SU-DHL-6 (cell line): Measurements from ENCODE around the gene CSF2.

Experiments
- H2AFZ ChIP-seq: fragments of 200-600 bp; sonication (generic); 2 replicates; pipeline ENCODE4 v1.6.1; 2014; ENCODE audit warnings: low read depth, mild to moderate bottlenecking, moderate library complexity, mixed read lengths, antibody characterized with exemption, low read length; ENCODE audit not compliant: severe bottlenecking
- H3F3A ChIP-seq: fragments of 200-600 bp; shearing (Covaris generic); 2 replicates; pipeline ENCODE4 v1.6.0; 2016; ENCODE audit warnings: antibody characterized with exemption, mild to moderate bottlenecking; ENCODE audit not compliant: insufficient read depth
- H3K27ac ChIP-seq: fragments of 200-600 bp; sonication (generic); 2 replicates; pipeline ENCODE4 v1.5.1; 2016; ENCODE audit warnings: low read depth, mild to moderate bottlenecking, low read length, moderate library complexity, mixed read lengths
- H3K27me3 ChIP-seq: fragments of 200-600 bp; sonication (generic), shearing (Covaris generic); 2 replicates; pipeline ENCODE4 v1.6.0; 2014; ENCODE audit warnings: mild to moderate bottlenecking, low read length
- H3K36me3 ChIP-seq: fragments of 200-600 bp; sonication (generic); 2 replicates; pipeline ENCODE4 v1.6.1; 2014; ENCODE audit warnings: mild to moderate bottlenecking, low read length, mixed read lengths
- H3K4me2 ChIP-seq: fragments of 300-600, 200-600 bp; shearing (Covaris generic), sonication (generic); 2 replicates; pipeline ENCODE4 v1.6.0; 2014; ENCODE audit warnings: low read length, low read depth, mild to moderate bottlenecking; ENCODE audit not compliant: poor library complexity, severe bottlenecking
- H3K4me3 ChIP-seq: fragments of 200-600 bp; sonication (generic); 2 replicates; pipeline ENCODE4 v1.5.1; 2014; ENCODE audit warnings: antibody characterized with exemption, low read length, mild to moderate bottlenecking, mixed read lengths; ENCODE audit not compliant: insufficient read depth, poor library complexity, severe bottlenecking
- H3K79me2 ChIP-seq: fragments of 200-600 bp; sonication (generic); 2 replicates; pipeline ENCODE4 v1.6.1; 2014; ENCODE audit warnings: mild to moderate bottlenecking, low read length, moderate library complexity; ENCODE audit not compliant: insufficient read depth
- H3K9ac ChIP-seq: fragments of 200-600 bp; sonication (generic); 2 replicates; pipeline ENCODE4 v1.7.0; 2014; ENCODE audit warnings: mild to moderate bottlenecking, low read length
- H3K9me2 ChIP-seq: fragments of 200-600 bp; sonication (generic); replicated peaks from 2 replicates; pipeline ENCODE4 v1.6.1; 2014; ENCODE audit warnings: low read length; ENCODE audit not compliant: insufficient read depth
- H3K9me3 ChIP-seq: fragments of 200-600 bp; sonication (generic); 2 replicates; pipeline ENCODE4 v1.6.1; 2014; ENCODE audit warnings: low read length, mixed read lengths; ENCODE audit not compliant: insufficient read depth
- H4K20me1 ChIP-seq: fragments of 200-600 bp; sonication (generic); 2 replicates; pipeline ENCODE4 v1.6.1; 2014; ENCODE audit warnings: low read depth, mild to moderate bottlenecking, antibody characterized with exemption, low read length, moderate library complexity, mixed read lengths
- EZH2phosphoT487 ChIP-seq: fragments of 200-600 bp; sonication (generic), shearing (Covaris generic); conservative IDR thresholded peaks from 2 replicates; pipeline ENCODE4 v1.6.1; 2018; ENCODE audit warnings: mild to moderate bottlenecking, antibody characterized with exemption, low read length, moderate library complexity, mixed read lengths
- TF ChIP-seq, protein P1 (sequence below): fragments of 200-600 bp; sonication (generic); IDR thresholded peaks from one replicate; pipeline ENCODE4 v1.5.1; 2017; ENCODE audit warnings: antibody characterized with exemption, mild to moderate bottlenecking, low read length, moderate library complexity; ENCODE audit not compliant: insufficient read depth, poor library complexity, severe bottlenecking

CSF2 gene

DNA sequence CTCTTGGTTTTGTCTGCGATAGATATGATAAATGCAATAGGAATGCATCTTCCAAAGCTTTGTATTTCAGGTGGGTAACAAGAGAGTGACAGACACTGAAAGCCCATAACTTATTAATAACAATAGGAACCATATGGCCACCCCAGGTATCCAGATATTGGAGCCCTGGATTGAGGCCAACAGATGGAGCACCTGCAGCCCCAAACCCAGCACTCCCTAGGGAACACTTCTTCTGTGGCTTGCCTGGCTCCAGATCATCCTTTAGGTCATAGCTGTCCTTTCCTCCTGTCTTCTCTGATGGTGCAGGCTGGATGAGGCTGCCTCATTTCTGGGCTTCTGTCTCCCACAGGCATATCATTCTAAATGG lies 18.2 kb upstream of the CSF2 start:
- Histone ChIP-seq H3F3A (no peaks in the 10 kb centered on the region), H3K4me2 (no peak overlapping the region), H3K27ac (no peak overlapping the region), H3K4me3 (no peak overlapping the region), H3K36me3 (no peaks in the 10 kb centered on the region), H3K9me2 (no peaks in the 10 kb centered on the region), H3K9me3 (no peaks in the 10 kb centered on the region), H3K27me3 (no peaks in the 10 kb centered on the region), H4K20me1 (no peaks in the 10 kb centered on the region), H2AFZ (no peak overlapping the region), H3K9ac (no peak overlapping the region), H3K79me2 (no peaks in the 10 kb centered on the region)
- TF ChIP-seq, protein P1, sequence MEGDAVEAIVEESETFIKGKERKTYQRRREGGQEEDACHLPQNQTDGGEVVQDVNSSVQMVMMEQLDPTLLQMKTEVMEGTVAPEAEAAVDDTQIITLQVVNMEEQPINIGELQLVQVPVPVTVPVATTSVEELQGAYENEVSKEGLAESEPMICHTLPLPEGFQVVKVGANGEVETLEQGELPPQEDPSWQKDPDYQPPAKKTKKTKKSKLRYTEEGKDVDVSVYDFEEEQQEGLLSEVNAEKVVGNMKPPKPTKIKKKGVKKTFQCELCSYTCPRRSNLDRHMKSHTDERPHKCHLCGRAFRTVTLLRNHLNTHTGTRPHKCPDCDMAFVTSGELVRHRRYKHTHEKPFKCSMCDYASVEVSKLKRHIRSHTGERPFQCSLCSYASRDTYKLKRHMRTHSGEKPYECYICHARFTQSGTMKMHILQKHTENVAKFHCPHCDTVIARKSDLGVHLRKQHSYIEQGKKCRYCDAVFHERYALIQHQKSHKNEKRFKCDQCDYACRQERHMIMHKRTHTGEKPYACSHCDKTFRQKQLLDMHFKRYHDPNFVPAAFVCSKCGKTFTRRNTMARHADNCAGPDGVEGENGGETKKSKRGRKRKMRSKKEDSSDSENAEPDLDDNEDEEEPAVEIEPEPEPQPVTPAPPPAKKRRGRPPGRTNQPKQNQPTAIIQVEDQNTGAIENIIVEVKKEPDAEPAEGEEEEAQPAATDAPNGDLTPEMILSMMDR, result no peak
- TF ChIP-seq EZH2phosphoT487, result no peak

DNA sequence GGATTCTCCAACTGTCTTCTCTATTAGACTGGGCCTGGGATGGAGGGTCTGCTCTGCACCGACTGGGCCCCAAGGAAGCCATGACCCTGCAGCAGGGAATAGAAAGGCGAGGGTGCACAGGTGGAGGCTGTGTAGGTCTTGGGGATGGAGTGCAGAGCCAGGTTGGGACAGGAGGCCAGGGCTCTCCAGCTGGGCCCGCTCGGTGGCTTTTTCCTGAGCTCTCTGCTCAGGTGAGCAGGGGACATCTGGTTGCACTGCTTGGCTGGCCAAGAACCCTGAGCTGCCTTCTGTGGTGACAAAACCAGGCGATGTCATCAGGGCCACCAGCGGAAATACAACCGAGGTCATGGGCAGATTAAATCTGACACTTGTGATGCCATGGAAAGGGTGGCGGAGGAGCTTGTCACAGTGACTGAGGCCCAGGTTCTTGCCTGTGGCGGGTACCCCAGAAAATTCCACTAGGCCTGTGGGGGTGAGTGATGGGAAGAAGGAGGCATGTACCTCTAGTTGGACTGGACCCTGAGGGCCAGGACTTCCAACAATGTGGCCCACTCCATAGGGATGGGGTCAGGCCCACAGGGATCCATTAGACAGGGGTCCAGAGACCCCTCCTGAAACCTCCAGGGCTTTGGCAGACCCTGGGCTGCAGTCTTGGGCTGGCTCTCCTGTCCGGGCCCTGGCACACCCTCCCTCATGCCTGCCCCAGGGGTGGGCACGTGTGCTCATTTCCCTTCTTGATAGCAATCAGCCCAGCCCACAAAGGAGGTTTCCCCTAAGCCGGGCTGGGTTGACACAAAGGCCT lies 17.6 kb upstream of the CSF2 start:
- Histone ChIP-seq H3K4me2 (no peak overlapping the region), H3K9me2 (no peaks in the 10 kb centered on the region), H3K36me3 (no peaks in the 10 kb centered on the region), H3K9ac (no peak overlapping the region), H3F3A (no peaks in the 10 kb centered on the region), H3K9me3 (no peaks in the 10 kb centered on the region), H4K20me1 (no peaks in the 10 kb centered on the region), H3K4me3 (no peak overlapping the region), H3K27me3 (no peaks in the 10 kb centered on the region), H3K79me2 (no peaks in the 10 kb centered on the region), H3K27ac (no peak overlapping the region), H2AFZ (no peak overlapping the region)
- no peak for TF ChIP-seq EZH2phosphoT487
- TF ChIP-seq, protein P1, result no peak

- Histone ChIP-seq H3K27me3 (no peaks in the 10 kb centered on the region), H3K9me2 (no peaks in the 10 kb centered on the region), H3F3A (no peaks in the 10 kb centered on the region), H2AFZ (no peak overlapping the region), H3K4me2 (no peak overlapping the region), H3K36me3 (no peaks in the 10 kb centered on the region), H3K4me3 (no peak overlapping the region), H3K9me3 (no peaks in the 10 kb centered on the region), H4K20me1 (no peaks in the 10 kb centered on the region), H3K9ac (no peak overlapping the region), H3K79me2 (no peaks in the 10 kb centered on the region), H3K27ac (no peak overlapping the region)
- TF ChIP-seq EZH2phosphoT487, result no peak
Observed at GRCh38 chr5:132056610-132057497, 16.7 kb upstream of the CSF2 start.
